HL-60 (cell line): ENCODE data around the gene TMPRSS11A.

ENCODE experiments used
- CTCF ChIP-seq: IDR thresholded peaks from one replicate; pipeline ENCODE4 v1.5.1; 2011; ENCODE audit warnings: low read length, control low read depth, inconsistent platforms; ENCODE audit not compliant: insufficient read depth
- GABPA ChIP-seq: IDR thresholded peaks from 2 replicates; pipeline ENCODE4 v1.6.1; 2012; ENCODE audit warnings: low read depth
- POLR2AphosphoS5 ChIP-seq: IDR thresholded peaks from 2 replicates; pipeline ENCODE4 v1.6.1; 2012; ENCODE audit warnings: low read depth

DNA sequence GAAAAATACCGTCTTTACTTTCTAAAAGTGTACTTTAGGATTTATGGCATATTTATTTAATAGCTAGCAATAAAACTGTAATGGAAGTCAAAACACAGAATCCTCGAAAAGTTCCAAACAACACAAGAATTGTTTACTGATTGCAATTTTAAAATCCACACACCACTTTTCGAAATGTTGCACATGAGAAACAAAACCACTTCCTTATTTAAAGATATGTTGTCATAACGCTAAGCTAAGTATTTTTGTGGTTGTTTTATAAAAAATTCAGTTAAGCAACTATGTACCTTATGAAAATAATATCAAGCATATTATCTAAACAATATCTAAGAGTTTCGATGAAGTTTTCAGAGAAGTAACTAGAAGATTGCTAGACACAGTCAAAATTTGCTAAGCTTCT, 79.8 kb downstream of the TMPRSS11A start:
- TF ChIP-seq POLR2AphosphoS5 (no peak), CTCF (no peak), GABPA (no peak)
